Neural cell (in vitro differentiated cells): Measurements from ENCODE around the gene PTPRD. TPM values are rescaled to one million over a fixed set of nuclear protein-coding genes. Genes with fewer than 3 reads are reported as not detected.

ENCODE experiments used
- H2AFZ ChIP-seq: fragments of 200-600, 300-800 bp; sonication (generic), shearing (Covaris generic); 2 replicates; pipeline ENCODE4 v1.6.0; 2014; ENCODE audit warnings: low read depth, mild to moderate bottlenecking, antibody characterized with exemption, low read length, moderate library complexity
- H3F3A ChIP-seq: fragments of 200-600 bp; shearing (Covaris generic); 2 replicates; pipeline ENCODE4 v1.6.1; 2016; ENCODE audit warnings: mild to moderate bottlenecking, moderate library complexity, mixed read lengths, antibody characterized with exemption, low read length; ENCODE audit not compliant: insufficient read depth, poor library complexity, severe bottlenecking
- H3K27ac ChIP-seq: fragments of 200-600, 300-800 bp; sonication (generic), shearing (Covaris generic); 2 replicates; pipeline ENCODE4 v1.5.1; 2014; ENCODE audit warnings: mild to moderate bottlenecking, low read length, moderate library complexity
- H3K27me3 ChIP-seq: fragments of 300-800, 200-600 bp; sonication (generic), shearing (Covaris generic); 2 replicates; pipeline ENCODE4 v1.6.0; 2014; ENCODE audit warnings: mild to moderate bottlenecking, low read depth, low read length, moderate library complexity; ENCODE audit not compliant: insufficient read depth
- H3K36me3 ChIP-seq: fragments of 300-800, 200-600 bp; sonication (generic), shearing (Covaris generic); 2 replicates; pipeline ENCODE4 v1.5.1; 2014; ENCODE audit warnings: mild to moderate bottlenecking, antibody characterized with exemption, low read length, moderate library complexity; ENCODE audit not compliant: insufficient read depth
- H3K4me2 ChIP-seq: fragments of 300-800, 200-600 bp; sonication (generic), shearing (Covaris generic); 2 replicates; pipeline ENCODE4 v1.6.0; 2014; ENCODE audit warnings: mild to moderate bottlenecking, low read length
- H3K4me3 ChIP-seq: fragments of 300-800, 200-600 bp; sonication (generic), shearing (Covaris generic); 2 replicates; pipeline ENCODE4 v1.5.1; 2014; ENCODE audit warnings: mild to moderate bottlenecking, low read length, moderate library complexity
- H3K79me2 ChIP-seq: fragments of 200-600 bp; shearing (Covaris generic); replicated peaks from 2 replicates; pipeline ENCODE4 v1.6.0; 2014; ENCODE audit warnings: mild to moderate bottlenecking, low read length, moderate library complexity; ENCODE audit not compliant: insufficient read depth
- H3K9ac ChIP-seq: fragments of 300-800, 200-600 bp; sonication (generic), shearing (Covaris generic); 2 replicates; pipeline ENCODE4 v1.6.1; 2016; ENCODE audit warnings: mild to moderate bottlenecking, low read length, mixed read lengths
- H3K9me2 ChIP-seq: fragments of 200-600 bp; shearing (Covaris generic); 2 replicates; pipeline ENCODE4 v1.6.1; 2016; ENCODE audit warnings: mild to moderate bottlenecking, low read length, mixed read lengths; ENCODE audit not compliant: insufficient read depth
- H3K9me3 ChIP-seq: fragments of 200-600, 300-800 bp; sonication (generic), shearing (Covaris generic); 2 replicates; pipeline ENCODE4 v1.6.1; 2016; ENCODE audit warnings: mild to moderate bottlenecking, mixed run types, low read length, moderate library complexity, mixed read lengths
- H4K20me1 ChIP-seq: fragments of 200-600 bp; shearing (Covaris generic); 2 replicates; pipeline ENCODE4 v1.6.1; 2016; ENCODE audit warnings: mild to moderate bottlenecking, mixed run types; ENCODE audit not compliant: insufficient read depth
- EP300 ChIP-seq: fragments of 450-650 bp; conservative IDR thresholded peaks from 2 replicates; pipeline ENCODE4 v1.6.1; 2014; ENCODE audit warnings: antibody characterized with exemption, mild to moderate bottlenecking, moderate library complexity; ENCODE audit not compliant: poor library complexity, severe bottlenecking
- EZH2 ChIP-seq: fragments of 200-600, 300-800 bp; shearing (Covaris generic), sonication (generic); IDR thresholded peaks from 2 replicates; pipeline ENCODE4 v1.6.1; 2014; ENCODE audit warnings: antibody characterized with exemption, low read length, borderline replicate concordance, mild to moderate bottlenecking; ENCODE audit not compliant: insufficient read depth, poor library complexity, severe bottlenecking
- MXI1 ChIP-seq: fragments of 450-650 bp; conservative IDR thresholded peaks from 2 replicates; pipeline ENCODE4 v1.6.1; 2014; ENCODE audit warnings: antibody characterized with exemption, mild to moderate bottlenecking; ENCODE audit not compliant: poor library complexity, severe bottlenecking
- POLR2AphosphoS5 ChIP-seq: IDR thresholded peaks from 2 replicates; pipeline ENCODE4 v1.6.1; 2012
- RAD21 ChIP-seq: fragments of 450-650 bp; conservative IDR thresholded peaks from 2 replicates; pipeline ENCODE4 v1.6.1; 2014; ENCODE audit warnings: antibody characterized with exemption, mild to moderate bottlenecking, moderate library complexity
- SMC3 ChIP-seq: fragments of 450-650 bp; conservative IDR thresholded peaks from 2 replicates; pipeline ENCODE4 v1.6.1; 2014; ENCODE audit warnings: antibody characterized with exemption, mild to moderate bottlenecking, moderate library complexity; ENCODE audit not compliant: poor library complexity
- TAF1 ChIP-seq: IDR thresholded peaks from 2 replicates; pipeline ENCODE4 v1.6.1; 2012; ENCODE audit warnings: low read depth
- polyA plus RNA-seq: library from polyadenylated mRNA; depleted of rRNA; stranded (reverse); fragments of >200 nt; gene quantifications from 2 replicates; pipeline ENCODE4 v1.2.3, GENCODE V29; 2014
- TF ChIP-seq, protein P1 (sequence below): IDR thresholded peaks from 2 replicates; pipeline ENCODE4 v1.6.1; 2012; ENCODE audit warnings: borderline replicate concordance
- TF ChIP-seq, protein P2 (sequence below): fragments of 450-650 bp; IDR thresholded peaks from 2 replicates; pipeline ENCODE4 v1.5.1; 2014; ENCODE audit warnings: antibody characterized with exemption, mild to moderate bottlenecking, moderate library complexity; ENCODE audit not compliant: poor library complexity, severe bottlenecking

The PTPRD gene
- polyA plus RNA-seq, 1 donor from 2014 or later: 143 TPM

DNA sequence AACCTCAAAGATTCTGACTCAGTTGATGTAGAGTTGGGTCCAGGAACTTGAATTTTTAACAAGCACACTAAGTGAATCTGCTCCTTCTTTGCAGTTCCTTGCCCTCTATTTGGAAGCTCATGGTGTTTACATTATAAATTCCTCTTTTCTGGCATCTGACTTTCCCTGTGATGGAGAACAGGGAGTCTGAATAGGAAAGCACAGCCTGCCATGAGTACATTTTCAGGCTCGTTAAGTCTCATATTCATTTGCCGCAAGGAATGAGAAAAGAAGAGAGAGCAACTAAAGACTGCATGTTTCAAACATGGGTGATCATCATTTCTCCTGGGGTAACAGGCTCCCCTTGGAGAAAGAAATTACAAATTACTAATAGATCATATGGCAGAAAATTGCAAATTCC is 2345.2 kb downstream of the PTPRD start:
- Histone ChIP-seq H3K27me3 (no peaks in the 10 kb centered on the region), H2AFZ (no peak overlapping the region), H3K4me3 (no peak overlapping the region), H3K27ac (no peak overlapping the region), H4K20me1 (no peaks in the 10 kb centered on the region), H3K79me2 (no peaks in the 10 kb centered on the region), H3K4me2 (no peak overlapping the region), H3K9me3 (no peaks in the 10 kb centered on the region), H3F3A (no peaks in the 10 kb centered on the region), H3K36me3 (no peaks in the 10 kb centered on the region), H3K9me2 (no peaks in the 10 kb centered on the region), H3K9ac (no peak overlapping the region)
- TF ChIP-seq MXI1 (no peak), RAD21 (no peak), TAF1 (no peak), EP300 (no peak), POLR2AphosphoS5 (no peak)
- TF ChIP-seq, protein P1, sequence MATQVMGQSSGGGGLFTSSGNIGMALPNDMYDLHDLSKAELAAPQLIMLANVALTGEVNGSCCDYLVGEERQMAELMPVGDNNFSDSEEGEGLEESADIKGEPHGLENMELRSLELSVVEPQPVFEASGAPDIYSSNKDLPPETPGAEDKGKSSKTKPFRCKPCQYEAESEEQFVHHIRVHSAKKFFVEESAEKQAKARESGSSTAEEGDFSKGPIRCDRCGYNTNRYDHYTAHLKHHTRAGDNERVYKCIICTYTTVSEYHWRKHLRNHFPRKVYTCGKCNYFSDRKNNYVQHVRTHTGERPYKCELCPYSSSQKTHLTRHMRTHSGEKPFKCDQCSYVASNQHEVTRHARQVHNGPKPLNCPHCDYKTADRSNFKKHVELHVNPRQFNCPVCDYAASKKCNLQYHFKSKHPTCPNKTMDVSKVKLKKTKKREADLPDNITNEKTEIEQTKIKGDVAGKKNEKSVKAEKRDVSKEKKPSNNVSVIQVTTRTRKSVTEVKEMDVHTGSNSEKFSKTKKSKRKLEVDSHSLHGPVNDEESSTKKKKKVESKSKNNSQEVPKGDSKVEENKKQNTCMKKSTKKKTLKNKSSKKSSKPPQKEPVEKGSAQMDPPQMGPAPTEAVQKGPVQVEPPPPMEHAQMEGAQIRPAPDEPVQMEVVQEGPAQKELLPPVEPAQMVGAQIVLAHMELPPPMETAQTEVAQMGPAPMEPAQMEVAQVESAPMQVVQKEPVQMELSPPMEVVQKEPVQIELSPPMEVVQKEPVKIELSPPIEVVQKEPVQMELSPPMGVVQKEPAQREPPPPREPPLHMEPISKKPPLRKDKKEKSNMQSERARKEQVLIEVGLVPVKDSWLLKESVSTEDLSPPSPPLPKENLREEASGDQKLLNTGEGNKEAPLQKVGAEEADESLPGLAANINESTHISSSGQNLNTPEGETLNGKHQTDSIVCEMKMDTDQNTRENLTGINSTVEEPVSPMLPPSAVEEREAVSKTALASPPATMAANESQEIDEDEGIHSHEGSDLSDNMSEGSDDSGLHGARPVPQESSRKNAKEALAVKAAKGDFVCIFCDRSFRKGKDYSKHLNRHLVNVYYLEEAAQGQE: no peak
- TF ChIP-seq, protein P2, sequence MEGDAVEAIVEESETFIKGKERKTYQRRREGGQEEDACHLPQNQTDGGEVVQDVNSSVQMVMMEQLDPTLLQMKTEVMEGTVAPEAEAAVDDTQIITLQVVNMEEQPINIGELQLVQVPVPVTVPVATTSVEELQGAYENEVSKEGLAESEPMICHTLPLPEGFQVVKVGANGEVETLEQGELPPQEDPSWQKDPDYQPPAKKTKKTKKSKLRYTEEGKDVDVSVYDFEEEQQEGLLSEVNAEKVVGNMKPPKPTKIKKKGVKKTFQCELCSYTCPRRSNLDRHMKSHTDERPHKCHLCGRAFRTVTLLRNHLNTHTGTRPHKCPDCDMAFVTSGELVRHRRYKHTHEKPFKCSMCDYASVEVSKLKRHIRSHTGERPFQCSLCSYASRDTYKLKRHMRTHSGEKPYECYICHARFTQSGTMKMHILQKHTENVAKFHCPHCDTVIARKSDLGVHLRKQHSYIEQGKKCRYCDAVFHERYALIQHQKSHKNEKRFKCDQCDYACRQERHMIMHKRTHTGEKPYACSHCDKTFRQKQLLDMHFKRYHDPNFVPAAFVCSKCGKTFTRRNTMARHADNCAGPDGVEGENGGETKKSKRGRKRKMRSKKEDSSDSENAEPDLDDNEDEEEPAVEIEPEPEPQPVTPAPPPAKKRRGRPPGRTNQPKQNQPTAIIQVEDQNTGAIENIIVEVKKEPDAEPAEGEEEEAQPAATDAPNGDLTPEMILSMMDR: no peak

DNA sequence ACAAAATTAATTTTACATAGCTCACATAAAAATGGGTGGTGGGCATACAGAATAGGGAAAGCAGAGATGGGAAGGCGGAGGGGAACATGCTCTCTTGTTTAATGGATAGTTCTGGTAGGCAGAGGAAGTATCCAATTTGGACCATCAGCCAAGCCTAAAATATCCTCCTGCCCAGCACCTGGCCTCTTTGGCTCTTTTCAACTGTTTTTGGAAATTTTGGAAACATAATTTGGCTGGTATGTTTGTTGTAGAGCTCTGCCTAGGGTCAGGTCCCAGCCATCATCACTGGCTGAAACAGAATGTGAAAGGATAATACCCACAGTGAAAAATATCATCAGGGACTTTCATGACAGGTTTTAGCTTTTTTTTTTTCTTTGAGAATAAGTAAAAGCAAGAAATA is 2345.9 kb downstream of the PTPRD start:
- H3K79me2 ChIP-seq: no peaks in the 10 kb centered on the region
- no peaks in the 10 kb centered on the region for H3K9me3 ChIP-seq
- H3F3A ChIP-seq: no peaks in the 10 kb centered on the region
- no peak overlapping the region for H3K4me3 ChIP-seq
- no peak overlapping the region for H3K9ac ChIP-seq
- H3K27me3 ChIP-seq: no peaks in the 10 kb centered on the region
- no peaks in the 10 kb centered on the region for H3K9me2 ChIP-seq
- no peak overlapping the region for H3K4me2 ChIP-seq
- H2AFZ ChIP-seq: no peak overlapping the region
- H4K20me1 ChIP-seq: no peaks in the 10 kb centered on the region
- H3K36me3 ChIP-seq: no peaks in the 10 kb centered on the region
- H3K27ac ChIP-seq: no peak overlapping the region
- TF ChIP-seq SMC3 (no peak), TAF1 (no peak), EP300 (no peak), MXI1 (no peak), EZH2 (no peak), POLR2AphosphoS5 (no peak), RAD21 (no peak)
- TF ChIP-seq, protein P2: no peak
- TF ChIP-seq, protein P1: no peak
